ENCODE results near the gene SERF2. TPM values are rescaled to one million over a fixed set of nuclear protein-coding genes. Genes with fewer than 3 reads are reported as not detected.
"Not testable (repeated sequence)": the region's sequence is repeated elsewhere in the genome, so short reads cannot be mapped to it uniquely, and the experiment has no call there.

Gene SERF2
- total RNA-seq, 1 donor from 2014 or later, result 845 TPM

- H3K27me3 Mint-ChIP-seq (ENCODE audit: unreplicated experiment), result peaks cover 2% of the 10 kb centered on the region
- peaks cover 4% of the 10 kb centered on the region for H3K36me3 Mint-ChIP-seq (ENCODE audit: low read depth, unreplicated experiment)
- DNase-seq (ENCODE audit: low spot score), result peak; percentile 68
- peaks cover 9% of the 10 kb centered on the region for H3K4me1 Mint-ChIP-seq (ENCODE audit: unreplicated experiment)
- H3K27ac Mint-ChIP-seq (ENCODE audit: unreplicated experiment), result no peak within 1 kb of the TSS
- peak within 1 kb of the TSS; percentile 73 for H3K4me3 Mint-ChIP-seq (ENCODE audit: unreplicated experiment)
- H3K9me3 Mint-ChIP-seq (ENCODE audit: unreplicated experiment), result no peaks in the 10 kb centered on the region
- TF ChIP-seq CTCF (IDR thresholded peaks at IDR 0.05; ENCODE audit: unreplicated experiment), result no peak
Measured at GRCh38 chr15:43826508-43827341, 34.6 kb downstream of the SERF2 start, which contains the start of gene WDR76. TSS of gene WDR76 (plus strand) at chr15:43827002. CDS start at chr15:43827033, 31 bp downstream.

- DNase-seq (ENCODE audit: low spot score), result no peak
- Mint-ChIP-seq H3K9me3 (ENCODE audit: unreplicated experiment) (no peaks in the 10 kb centered on the region), H3K27me3 (ENCODE audit: unreplicated experiment) (peaks cover 2% of the 10 kb centered on the region), H3K27ac (ENCODE audit: unreplicated experiment) (no peak overlapping the region), H3K36me3 (ENCODE audit: low read depth, unreplicated experiment) (peaks cover 4% of the 10 kb centered on the region), H3K4me3 (ENCODE audit: unreplicated experiment) (no peak overlapping the region), H3K4me1 (ENCODE audit: unreplicated experiment) (peaks cover 9% of the 10 kb centered on the region)
- TF ChIP-seq CTCF (IDR thresholded peaks at IDR 0.05; ENCODE audit: unreplicated experiment), result no peak
Measured at GRCh38 chr15:43828061-43828657, 36.0 kb downstream of the SERF2 start.

GRCh38 chr15:43829951-43830540 lies 37.9 kb downstream of the SERF2 start:
- not testable (repeated sequence) for H3K27ac Mint-ChIP-seq (ENCODE audit: unreplicated experiment); H3K9me3 Mint-ChIP-seq (ENCODE audit: unreplicated experiment); H3K36me3 Mint-ChIP-seq (ENCODE audit: low read depth, unreplicated experiment); H3K27me3 Mint-ChIP-seq (ENCODE audit: unreplicated experiment); H3K4me1 Mint-ChIP-seq (ENCODE audit: unreplicated experiment); DNase-seq (ENCODE audit: low spot score); H3K4me3 Mint-ChIP-seq (ENCODE audit: unreplicated experiment)

GRCh38 chr15:43830691-43831275 lies 38.7 kb downstream of the SERF2 start:
- not testable (repeated sequence) for H3K36me3 Mint-ChIP-seq (ENCODE audit: low read depth, unreplicated experiment); H3K9me3 Mint-ChIP-seq (ENCODE audit: unreplicated experiment); H3K4me1 Mint-ChIP-seq (ENCODE audit: unreplicated experiment); DNase-seq (ENCODE audit: low spot score); H3K27me3 Mint-ChIP-seq (ENCODE audit: unreplicated experiment); H3K27ac Mint-ChIP-seq (ENCODE audit: unreplicated experiment); H3K4me3 Mint-ChIP-seq (ENCODE audit: unreplicated experiment)

- not testable (repeated sequence) for H3K27me3 Mint-ChIP-seq (ENCODE audit: unreplicated experiment); H3K4me3 Mint-ChIP-seq (ENCODE audit: unreplicated experiment); H3K9me3 Mint-ChIP-seq (ENCODE audit: unreplicated experiment); H3K36me3 Mint-ChIP-seq (ENCODE audit: low read depth, unreplicated experiment); H3K27ac Mint-ChIP-seq (ENCODE audit: unreplicated experiment); DNase-seq (ENCODE audit: low spot score); H3K4me1 Mint-ChIP-seq (ENCODE audit: unreplicated experiment)
Measured at GRCh38 chr15:43831519-43832052, 39.5 kb downstream of the SERF2 start.

- H3K4me3 Mint-ChIP-seq (ENCODE audit: unreplicated experiment); DNase-seq (ENCODE audit: low spot score); H3K36me3 Mint-ChIP-seq (ENCODE audit: low read depth, unreplicated experiment); H3K4me1 Mint-ChIP-seq (ENCODE audit: unreplicated experiment); H3K27ac Mint-ChIP-seq (ENCODE audit: unreplicated experiment); H3K9me3 Mint-ChIP-seq (ENCODE audit: unreplicated experiment); H3K27me3 Mint-ChIP-seq (ENCODE audit: unreplicated experiment): not testable (repeated sequence)
Measured at GRCh38 chr15:43832485-43832884, 40.4 kb downstream of the SERF2 start.
